Caco-2 (cell line): ENCODE data around the gene ABHD17C. TPM values are rescaled to one million over a fixed set of nuclear protein-coding genes. Genes with fewer than 3 reads are reported as not detected.

Source experiments
- BruUV-seq: library from RNA; stranded (reverse); fragments of 400-500 nt; replicated peaks from 2 replicates; lab custom pipeline; 2021; lab: Mats Ljungman, UMichigan
- CTCF ChIA-PET: fragments of 300-600 bp; sonication (Branson Sonifier 250); formaldehyde crosslinking; loops from one replicate; lab custom pipeline; 2022; ENCODE audit warnings: antibody characterized with exemption; lab: Charles Lee
- POLR2A ChIA-PET: fragments of 300-600 bp; sonication (Branson Sonifier 250); formaldehyde crosslinking; loops from one replicate; lab custom pipeline; 2022; ENCODE audit warnings: antibody characterized with exemption; lab: Charles Lee
- DNase-seq, 2 experiments: peaks; one replicate each; pipeline versions ENCODE4 v3.0.0 to v3.0.0-alpha.2; 2020 to 2022
- H3K27me3 ChIP-seq: replicated peaks from 2 replicates; pipeline ENCODE4 v1.6.0; 2011; ENCODE audit warnings: low read length; ENCODE audit not compliant: control insufficient read depth, insufficient read depth
- H3K36me3 ChIP-seq: 2 replicates; pipeline ENCODE4 v1.5.1; 2011; ENCODE audit warnings: low read length; ENCODE audit not compliant: control insufficient read depth, insufficient read depth
- H3K4me1 ChIP-seq: fragments of 250-450 bp; sonication (Bioruptor Pico); 2 replicates; pipeline ENCODE4 v1.5.1; 2020; ENCODE audit warnings: mild to moderate bottlenecking
- H3K4me3 ChIP-seq: 2 replicates; pipeline ENCODE4 v1.5.1; 2011; ENCODE audit warnings: low read depth, mild to moderate bottlenecking, control low read depth, low read length
- H3K9me3 ChIP-seq: fragments of 250-450 bp; sonication (Bioruptor Pico); 2 replicates; pipeline ENCODE4 v1.5.1; 2020; ENCODE audit warnings: mild to moderate bottlenecking, moderate library complexity
- H3K27ac Mint-ChIP-seq: one replicate; pipeline ENCODE4 v1.8.0; 2022; ENCODE audit warnings: mixed read lengths; ENCODE audit not compliant: unreplicated experiment
- H3K27me3 Mint-ChIP-seq: one replicate; pipeline ENCODE4 v1.8.0; 2022; ENCODE audit warnings: mixed read lengths; ENCODE audit not compliant: insufficient read depth, unreplicated experiment
- H3K36me3 Mint-ChIP-seq: one replicate; pipeline ENCODE4 v1.8.0; 2022; ENCODE audit warnings: mild to moderate bottlenecking, mixed read lengths; ENCODE audit not compliant: insufficient read depth, unreplicated experiment
- H3K4me1 Mint-ChIP-seq: one replicate; pipeline ENCODE4 v1.8.0; 2022; ENCODE audit warnings: low read depth, mixed read lengths; ENCODE audit not compliant: unreplicated experiment
- H3K4me3 Mint-ChIP-seq: one replicate; pipeline ENCODE4 v1.8.0; 2022; ENCODE audit warnings: mild to moderate bottlenecking, moderate library complexity, mixed read lengths; ENCODE audit not compliant: unreplicated experiment
- H3K9me3 Mint-ChIP-seq: one replicate; pipeline ENCODE4 v1.8.0; 2022; ENCODE audit warnings: mixed read lengths; ENCODE audit not compliant: unreplicated experiment
- intact Hi-C: fragments of 100-400 bp; cut with micrococcal nuclease; formaldehyde crosslinking; loops from one replicate; pipeline ENCODE4 v1.10.0; 2022; ENCODE audit not compliant: unreplicated experiment
- total RNA-seq: library from RNA; stranded (reverse); gene quantifications from 2 replicates; pipeline ENCODE4 v1.2.3, GENCODE V29; 2022
- TF ChIP-seq, protein P1 (sequence below), 2 experiments: fragments of 200-600 bp in 1 of 2; IDR thresholded peaks; 1 replicate in 1 of 2; 2 replicates in 1 of 2; pipeline versions ENCODE4 v1.5.1 to v1.8.0; 2011 to 2022; ENCODE audit warnings: antibody characterized with exemption in 1 of 2, control low read depth in 1 of 2, inconsistent platforms in 1 of 2, low read depth in 1 of 2, low read length in 1 of 2, mild to moderate bottlenecking in 1 of 2, moderate library complexity in 1 of 2; ENCODE audit not compliant: insufficient read depth in 1 of 2, severe bottlenecking in 1 of 2, unreplicated experiment in 1 of 2

The ABHD17C gene
- total RNA-seq, 1 experiment from 2014 or later = 25.0 TPM

DNA sequence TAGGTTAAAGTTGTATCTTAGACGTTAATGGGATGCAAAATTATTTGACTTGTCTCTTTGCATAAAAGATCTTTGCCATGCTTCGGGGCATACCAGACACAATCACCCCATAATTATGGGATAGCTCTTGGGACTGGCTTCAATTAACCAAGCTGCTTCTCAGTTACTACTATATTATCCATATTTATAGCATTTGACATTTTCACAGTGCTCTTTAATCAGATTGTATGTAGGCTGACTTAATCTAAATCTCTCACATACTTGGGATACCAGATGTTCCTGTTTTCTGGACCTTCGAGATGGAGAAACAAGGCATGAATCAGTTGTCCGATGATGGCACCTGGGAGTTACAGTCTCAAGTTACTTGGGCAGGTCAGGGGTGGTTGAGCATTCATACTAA is 27.2 kb upstream of the ABHD17C start:
- intact Hi-C loops = no loop called here
- peaks cover 18% of the 10 kb centered on the region for H3K4me1 ChIP-seq
- Mint-ChIP-seq H3K36me3 (no peaks in the 10 kb centered on the region), H3K4me1 (peaks cover 7% of the 10 kb centered on the region), H3K27ac (no peak overlapping the region), H3K4me3 (no peak overlapping the region), H3K9me3 (no peaks in the 10 kb centered on the region), H3K27me3 (no peaks in the 10 kb centered on the region)
- DNase-seq = no peak
- no peaks in the 10 kb centered on the region for H3K9me3 ChIP-seq
- ChIA-PET CTCF (interaction anchor here (0.7 kb wide), 1 partner anchor 38 kb away, joined by 4 read pairs; no protein-coding TSS in a partner anchor), POLR2A (no interaction called here)
- no peak overlapping the region for H3K4me3 ChIP-seq
- TF ChIP-seq, protein P1, sequence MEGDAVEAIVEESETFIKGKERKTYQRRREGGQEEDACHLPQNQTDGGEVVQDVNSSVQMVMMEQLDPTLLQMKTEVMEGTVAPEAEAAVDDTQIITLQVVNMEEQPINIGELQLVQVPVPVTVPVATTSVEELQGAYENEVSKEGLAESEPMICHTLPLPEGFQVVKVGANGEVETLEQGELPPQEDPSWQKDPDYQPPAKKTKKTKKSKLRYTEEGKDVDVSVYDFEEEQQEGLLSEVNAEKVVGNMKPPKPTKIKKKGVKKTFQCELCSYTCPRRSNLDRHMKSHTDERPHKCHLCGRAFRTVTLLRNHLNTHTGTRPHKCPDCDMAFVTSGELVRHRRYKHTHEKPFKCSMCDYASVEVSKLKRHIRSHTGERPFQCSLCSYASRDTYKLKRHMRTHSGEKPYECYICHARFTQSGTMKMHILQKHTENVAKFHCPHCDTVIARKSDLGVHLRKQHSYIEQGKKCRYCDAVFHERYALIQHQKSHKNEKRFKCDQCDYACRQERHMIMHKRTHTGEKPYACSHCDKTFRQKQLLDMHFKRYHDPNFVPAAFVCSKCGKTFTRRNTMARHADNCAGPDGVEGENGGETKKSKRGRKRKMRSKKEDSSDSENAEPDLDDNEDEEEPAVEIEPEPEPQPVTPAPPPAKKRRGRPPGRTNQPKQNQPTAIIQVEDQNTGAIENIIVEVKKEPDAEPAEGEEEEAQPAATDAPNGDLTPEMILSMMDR (IDR thresholded peaks at IDR 0.05; ENCODE audit: insufficient read depth in 1 of 2, low read depth in 1 of 2, low read length in 1 of 2, severe bottlenecking in 1 of 2, unreplicated experiment in 1 of 2) = no peak
- no peaks in the 10 kb centered on the region for H3K36me3 ChIP-seq
- H3K27me3 ChIP-seq = no peaks in the 10 kb centered on the region
- BruUV-seq = no TSS peak

DNA sequence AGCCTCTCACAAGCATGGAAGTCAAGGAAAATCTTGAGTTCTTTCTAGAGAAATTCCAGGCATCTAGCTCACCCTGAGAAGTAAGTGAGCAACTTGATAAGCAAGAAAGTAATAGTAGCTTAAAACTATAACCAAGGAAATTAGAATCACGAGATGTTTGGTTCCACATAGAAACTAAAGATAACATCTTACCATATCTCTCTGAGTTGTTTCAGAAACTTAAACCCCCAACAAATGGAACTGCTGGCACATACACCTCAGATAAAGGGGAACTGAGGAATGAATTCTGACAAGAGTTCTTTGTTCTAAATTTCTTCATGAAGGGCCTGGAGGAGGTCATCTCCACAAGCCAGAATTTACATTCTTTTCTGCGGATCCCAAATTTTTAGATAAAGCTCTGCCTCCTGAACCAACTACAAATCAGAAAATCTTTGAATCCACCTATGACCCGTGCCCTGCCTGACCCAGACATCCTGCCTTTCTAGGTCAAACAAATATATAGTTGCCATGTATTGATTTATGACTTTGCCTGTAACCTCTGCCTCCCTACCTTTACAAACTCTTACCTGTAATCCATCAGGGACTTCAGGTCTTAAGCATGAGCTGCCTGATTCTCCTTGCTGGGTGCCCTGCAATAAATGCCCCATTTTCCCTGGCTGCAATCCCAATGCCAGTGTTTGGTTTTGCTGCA is 26.4 kb upstream of the ABHD17C start:
- Histone ChIP-seq H3K4me3 (no peak overlapping the region), H3K27me3 (no peaks in the 10 kb centered on the region), H3K36me3 (no peaks in the 10 kb centered on the region), H3K4me1 (peaks cover 12% of the 10 kb centered on the region), H3K9me3 (no peaks in the 10 kb centered on the region)
- H3K27ac Mint-ChIP-seq = no peak overlapping the region
- no peaks in the 10 kb centered on the region for H3K27me3 Mint-ChIP-seq
- peaks cover 10% of the 10 kb centered on the region for H3K4me1 Mint-ChIP-seq
- no TSS peak for BruUV-seq
- intact Hi-C loops = no loop called here
- POLR2A ChIA-PET = interaction anchor here (1.0 kb wide), 1 partner anchor 26 kb away, joined by 3 read pairs; the partner anchor contains the start of gene ABHD17C
- CTCF ChIA-PET = interaction anchor here (0.8 to 1.1 kb wide), 2 partner anchors 8 to 108 kb away, joined by 5 read pairs; no protein-coding TSS in a partner anchor
- TF ChIP-seq, protein P1 (IDR thresholded peaks at IDR 0.05; ENCODE audit: insufficient read depth in 1 of 2, low read depth in 1 of 2, low read length in 1 of 2, severe bottlenecking in 1 of 2, unreplicated experiment in 1 of 2) = no peak
- no peaks in the 10 kb centered on the region for H3K36me3 Mint-ChIP-seq
- DNase-seq = no peak
- no peak overlapping the region for H3K4me3 Mint-ChIP-seq
- H3K9me3 Mint-ChIP-seq = no peaks in the 10 kb centered on the region

DNA sequence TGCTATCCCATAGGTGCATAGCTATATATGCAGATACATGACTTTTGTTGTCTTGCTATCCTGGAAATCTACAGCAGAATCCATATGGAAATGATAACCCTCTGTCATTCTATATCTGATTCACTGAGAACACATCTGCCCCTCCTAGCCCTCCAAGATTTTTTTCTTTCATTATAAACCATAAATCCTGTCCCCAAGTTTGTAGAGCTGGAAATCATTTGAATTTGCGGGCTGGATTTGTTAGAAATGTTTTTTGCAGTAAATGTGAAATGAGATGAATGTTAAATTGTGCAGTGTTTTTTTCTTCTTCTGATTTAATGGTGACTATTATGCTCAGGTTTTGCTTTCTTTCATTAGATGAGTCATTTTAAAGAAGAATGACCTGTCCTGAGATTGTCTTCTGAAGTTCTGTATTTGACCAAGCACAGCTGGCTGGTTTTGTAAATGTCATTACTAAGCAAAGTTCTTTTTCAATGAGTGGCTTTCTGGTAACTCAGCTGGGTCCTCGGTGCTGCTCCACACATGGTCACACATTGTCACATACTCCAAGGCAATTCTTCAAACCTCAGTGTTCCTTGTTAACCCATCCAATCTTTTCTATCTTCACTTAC is 25.3 kb upstream of the ABHD17C start:
- BruUV-seq = no TSS peak
- Mint-ChIP-seq H3K4me3 (no peak overlapping the region), H3K27ac (no peak overlapping the region), H3K27me3 (no peaks in the 10 kb centered on the region), H3K36me3 (no peaks in the 10 kb centered on the region), H3K9me3 (no peaks in the 10 kb centered on the region), H3K4me1 (peaks cover 14% of the 10 kb centered on the region)
- Histone ChIP-seq H3K4me1 (peaks cover 12% of the 10 kb centered on the region), H3K9me3 (no peaks in the 10 kb centered on the region), H3K4me3 (no peak overlapping the region), H3K27me3 (no peaks in the 10 kb centered on the region), H3K36me3 (no peaks in the 10 kb centered on the region)
- TF ChIP-seq, protein P1 (IDR thresholded peaks at IDR 0.05; ENCODE audit: insufficient read depth in 1 of 2, low read depth in 1 of 2, low read length in 1 of 2, severe bottlenecking in 1 of 2, unreplicated experiment in 1 of 2) = no peak
- ChIA-PET CTCF (interaction anchor here (1.1 kb wide), 1 partner anchor 9 kb away, joined by 5 read pairs; no protein-coding TSS in a partner anchor), POLR2A (interaction anchor here (1.0 kb wide), 1 partner anchor 25 kb away, joined by 3 read pairs; the partner anchor contains the start of gene ABHD17C)
- intact Hi-C loops = no loop called here
- DNase-seq = no peak
